Right ventricle myocardium superior (tissue), 1 donor: ENCODE data around the gene RNF13. TPM values are rescaled to one million over a fixed set of nuclear protein-coding genes. Genes with fewer than 3 reads are reported as not detected.
"Not testable (repeated sequence)": the region's sequence is repeated elsewhere in the genome, so short reads cannot be mapped to it uniquely, and the experiment has no call there.

Source experiments
- ATAC-seq: fragments of 200-7000 bp; cut with Tn5 transposase; one replicate; pipeline ENCODE4 v1.9.1; 2020; ENCODE audit warnings: mild to moderate bottlenecking; ENCODE audit not compliant: poor library complexity
- DNase-seq: peaks from one replicate; pipeline ENCODE4 v3.0.0-alpha.2; 2020
- intact Hi-C: fragments of 100-400 bp; cut with DNase I; formaldehyde crosslinking; loops from one replicate; pipeline ENCODE4 v1.11.2; 2022
- total RNA-seq: library from RNA; stranded (reverse); fragmentation: NEBNext Ultra II Directional; extraction: Animal tissue kit (Norgen Biotek cat#: 25700); gene quantifications from one replicate; pipeline ENCODE4 v1.2.1, GENCODE V29; 2021
- donor health status: DM: no; HTN: yes; CAD: no; lungs with severe emphysema.

RNF13 gene
- total RNA-seq, 1 donor from 2014 or later = 45.0 TPM

GRCh38 chr3:149933008-149933407, 120.0 kb downstream of the RNF13 start:
- intact Hi-C loops = no loop called here
- DNase-seq = no peak
- ATAC-seq = no peak

GRCh38 chr3:149933858-149934257, 120.8 kb downstream of the RNF13 start:
- DNase-seq = no peak
- no peak for ATAC-seq
- intact Hi-C loops = no loop called here

GRCh38 chr3:149934524-149934923, 121.5 kb downstream of the RNF13 start:
- ATAC-seq = peak; percentile 84
- peak; percentile 59 for DNase-seq
- intact Hi-C loops = no loop called here

GRCh38 chr3:149936812-149937230, 123.8 kb downstream of the RNF13 start:
- DNase-seq (peak; percentile 40), ATAC-seq (peak; percentile 74)
- intact Hi-C loops = no loop called here

- DNase-seq, intact Hi-C loops, ATAC-seq: not testable (repeated sequence)
Measured at GRCh38 chr3:149938392-149939055, 125.5 kb downstream of the RNF13 start.

- intact Hi-C loops = no loop called here
- no peak for DNase-seq
- no peak for ATAC-seq
Measured at GRCh38 chr3:149941186-149941585, 128.2 kb downstream of the RNF13 start.

- ATAC-seq (no peak), DNase-seq (no peak)
- intact Hi-C loops = no loop called here
Measured at GRCh38 chr3:149941946-149942345, 128.9 kb downstream of the RNF13 start.

- ATAC-seq (no peak), DNase-seq (no peak)
- intact Hi-C loops = no loop called here
Measured at GRCh38 chr3:149942409-149942808, 129.4 kb downstream of the RNF13 start.

GRCh38 chr3:149943966-149944365, 131.0 kb downstream of the RNF13 start:
- DNase-seq, intact Hi-C loops, ATAC-seq: not testable (repeated sequence)

- no peak for ATAC-seq
- no peak for DNase-seq
- intact Hi-C loops = no loop called here
Measured at GRCh38 chr3:149947231-149947630, 134.2 kb downstream of the RNF13 start.

- intact Hi-C loops = no loop called here
- no peak for ATAC-seq
- no peak for DNase-seq
Measured at GRCh38 chr3:149949181-149949580, 136.2 kb downstream of the RNF13 start.

- ATAC-seq (no peak), DNase-seq (no peak)
- intact Hi-C loops = no loop called here
Measured at GRCh38 chr3:149954812-149955211, 141.8 kb downstream of the RNF13 start.

GRCh38 chr3:149955449-149955848, 142.4 kb downstream of the RNF13 start:
- DNase-seq (no peak), ATAC-seq (no peak)
- intact Hi-C loops = no loop called here

- intact Hi-C loops = no loop called here
- ATAC-seq (no peak), DNase-seq (no peak)
Measured at GRCh38 chr3:149957361-149958125, 144.5 kb downstream of the RNF13 start.

- intact Hi-C loops = no loop called here
Measured at GRCh38 chr3:149958171-149958796, 145.3 kb downstream of the RNF13 start.

GRCh38 chr3:149959443-149959842, 146.4 kb downstream of the RNF13 start:
- intact Hi-C loops = no loop called here
- no peak for ATAC-seq
- DNase-seq = no peak

More at GRCh38 chr3:149958171-149958796, 145.3 kb downstream of the RNF13 start:
- ATAC-seq = no peak
- no peak for DNase-seq

- DNase-seq = no peak
Measured at GRCh38 chr3:149963485-149963884, 150.5 kb downstream of the RNF13 start.

GRCh38 chr3:149964291-149964690, 151.3 kb downstream of the RNF13 start:
- ATAC-seq (no peak), DNase-seq (no peak)
- intact Hi-C loops = loop anchor here (10.0 kb wide), 2 partner anchors 261 to 531 kb away; no protein-coding TSS in a partner anchor

More at GRCh38 chr3:149963485-149963884, 150.5 kb downstream of the RNF13 start:
- ATAC-seq = no peak
- intact Hi-C loops = loop anchor here (10.0 kb wide), 2 partner anchors 261 to 531 kb away; no protein-coding TSS in a partner anchor

GRCh38 chr3:149965278-149965677, 152.3 kb downstream of the RNF13 start:
- DNase-seq = no peak
- no peak for ATAC-seq
- intact Hi-C loops = loop anchor here (5.0 to 10.0 kb wide), 3 partner anchors 217 to 530 kb away; no protein-coding TSS in a partner anchor
